ENCODE data around the gene MYH16. TPM values are rescaled to one million over a fixed set of nuclear protein-coding genes. Genes with fewer than 3 reads are reported as not detected.
"Not testable (repeated sequence)": the region's sequence is repeated elsewhere in the genome, so short reads cannot be mapped to it uniquely, and the experiment has no call there.

MYH16 gene
- polyA plus RNA-seq, 1 donor from 2014 or later, result not detected

DNA sequence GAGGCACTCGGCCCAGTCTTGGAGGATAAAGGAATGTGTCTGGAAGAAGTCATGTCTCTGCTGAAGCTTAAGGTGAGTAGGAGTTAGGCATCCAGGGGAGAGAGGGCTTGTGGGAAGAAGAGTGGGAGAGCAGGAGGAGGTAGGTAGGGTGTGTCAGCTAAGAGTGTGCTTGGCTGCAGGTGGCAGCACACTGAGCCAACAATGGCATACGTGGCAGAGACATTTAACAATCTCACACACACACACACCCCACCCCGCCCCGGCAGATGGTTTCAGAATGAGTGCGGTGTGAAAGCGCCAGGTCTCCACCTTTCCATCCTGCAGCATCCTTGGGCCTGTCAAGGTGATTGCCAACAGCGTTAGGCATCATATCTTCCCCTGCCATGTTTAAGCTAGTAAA lies 41.9 kb downstream of the MYH16 start:
- Histone ChIP-seq H3K9me2 (ENCODE audit: insufficient read depth, low read length) (no peaks in the 10 kb centered on the region), H3F3A (ENCODE audit: insufficient read depth, low read length, poor library complexity, severe bottlenecking) (no peaks in the 10 kb centered on the region), H3K36me3 (ENCODE audit: insufficient read depth, low read length) (no peaks in the 10 kb centered on the region), H3K4me3 (ENCODE audit: low read length) (no peak overlapping the region), H3K27me3 (ENCODE audit: insufficient read depth, low read depth, low read length) (no peaks in the 10 kb centered on the region), H3K79me2 (replicated peaks; ENCODE audit: insufficient read depth, low read length) (no peaks in the 10 kb centered on the region), H3K4me2 (ENCODE audit: low read length) (no peak overlapping the region), H2AFZ (ENCODE audit: low read depth, low read length) (no peak overlapping the region), H3K27ac (ENCODE audit: low read length) (no peak overlapping the region), H3K9me3 (ENCODE audit: low read length) (no peaks in the 10 kb centered on the region), H4K20me1 (ENCODE audit: insufficient read depth) (no peaks in the 10 kb centered on the region), H3K9ac (ENCODE audit: low read length) (no peak overlapping the region)
- TF ChIP-seq EP300 (conservative IDR thresholded peaks at IDR 0.05; ENCODE audit: poor library complexity, severe bottlenecking), result no peak
- no peak for TF ChIP-seq TAF1 (IDR thresholded peaks at IDR 0.05; ENCODE audit: low read depth)
- TF ChIP-seq POLR2AphosphoS5 (IDR thresholded peaks at IDR 0.05), result no peak
- TF ChIP-seq SMC3 (conservative IDR thresholded peaks at IDR 0.05; ENCODE audit: poor library complexity), result no peak
- TF ChIP-seq, protein P1, sequence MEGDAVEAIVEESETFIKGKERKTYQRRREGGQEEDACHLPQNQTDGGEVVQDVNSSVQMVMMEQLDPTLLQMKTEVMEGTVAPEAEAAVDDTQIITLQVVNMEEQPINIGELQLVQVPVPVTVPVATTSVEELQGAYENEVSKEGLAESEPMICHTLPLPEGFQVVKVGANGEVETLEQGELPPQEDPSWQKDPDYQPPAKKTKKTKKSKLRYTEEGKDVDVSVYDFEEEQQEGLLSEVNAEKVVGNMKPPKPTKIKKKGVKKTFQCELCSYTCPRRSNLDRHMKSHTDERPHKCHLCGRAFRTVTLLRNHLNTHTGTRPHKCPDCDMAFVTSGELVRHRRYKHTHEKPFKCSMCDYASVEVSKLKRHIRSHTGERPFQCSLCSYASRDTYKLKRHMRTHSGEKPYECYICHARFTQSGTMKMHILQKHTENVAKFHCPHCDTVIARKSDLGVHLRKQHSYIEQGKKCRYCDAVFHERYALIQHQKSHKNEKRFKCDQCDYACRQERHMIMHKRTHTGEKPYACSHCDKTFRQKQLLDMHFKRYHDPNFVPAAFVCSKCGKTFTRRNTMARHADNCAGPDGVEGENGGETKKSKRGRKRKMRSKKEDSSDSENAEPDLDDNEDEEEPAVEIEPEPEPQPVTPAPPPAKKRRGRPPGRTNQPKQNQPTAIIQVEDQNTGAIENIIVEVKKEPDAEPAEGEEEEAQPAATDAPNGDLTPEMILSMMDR (IDR thresholded peaks at IDR 0.05; ENCODE audit: poor library complexity, severe bottlenecking), result no peak
- TF ChIP-seq, protein P2, sequence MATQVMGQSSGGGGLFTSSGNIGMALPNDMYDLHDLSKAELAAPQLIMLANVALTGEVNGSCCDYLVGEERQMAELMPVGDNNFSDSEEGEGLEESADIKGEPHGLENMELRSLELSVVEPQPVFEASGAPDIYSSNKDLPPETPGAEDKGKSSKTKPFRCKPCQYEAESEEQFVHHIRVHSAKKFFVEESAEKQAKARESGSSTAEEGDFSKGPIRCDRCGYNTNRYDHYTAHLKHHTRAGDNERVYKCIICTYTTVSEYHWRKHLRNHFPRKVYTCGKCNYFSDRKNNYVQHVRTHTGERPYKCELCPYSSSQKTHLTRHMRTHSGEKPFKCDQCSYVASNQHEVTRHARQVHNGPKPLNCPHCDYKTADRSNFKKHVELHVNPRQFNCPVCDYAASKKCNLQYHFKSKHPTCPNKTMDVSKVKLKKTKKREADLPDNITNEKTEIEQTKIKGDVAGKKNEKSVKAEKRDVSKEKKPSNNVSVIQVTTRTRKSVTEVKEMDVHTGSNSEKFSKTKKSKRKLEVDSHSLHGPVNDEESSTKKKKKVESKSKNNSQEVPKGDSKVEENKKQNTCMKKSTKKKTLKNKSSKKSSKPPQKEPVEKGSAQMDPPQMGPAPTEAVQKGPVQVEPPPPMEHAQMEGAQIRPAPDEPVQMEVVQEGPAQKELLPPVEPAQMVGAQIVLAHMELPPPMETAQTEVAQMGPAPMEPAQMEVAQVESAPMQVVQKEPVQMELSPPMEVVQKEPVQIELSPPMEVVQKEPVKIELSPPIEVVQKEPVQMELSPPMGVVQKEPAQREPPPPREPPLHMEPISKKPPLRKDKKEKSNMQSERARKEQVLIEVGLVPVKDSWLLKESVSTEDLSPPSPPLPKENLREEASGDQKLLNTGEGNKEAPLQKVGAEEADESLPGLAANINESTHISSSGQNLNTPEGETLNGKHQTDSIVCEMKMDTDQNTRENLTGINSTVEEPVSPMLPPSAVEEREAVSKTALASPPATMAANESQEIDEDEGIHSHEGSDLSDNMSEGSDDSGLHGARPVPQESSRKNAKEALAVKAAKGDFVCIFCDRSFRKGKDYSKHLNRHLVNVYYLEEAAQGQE (IDR thresholded peaks at IDR 0.05; ENCODE audit: borderline replicate concordance), result no peak
- no peak for TF ChIP-seq RAD21 (conservative IDR thresholded peaks at IDR 0.05)
- no peak for TF ChIP-seq MXI1 (conservative IDR thresholded peaks at IDR 0.05; ENCODE audit: poor library complexity, severe bottlenecking)
- no peak for TF ChIP-seq EZH2 (IDR thresholded peaks at IDR 0.05; ENCODE audit: borderline replicate concordance, insufficient read depth, low read length, poor library complexity, severe bottlenecking)

DNA sequence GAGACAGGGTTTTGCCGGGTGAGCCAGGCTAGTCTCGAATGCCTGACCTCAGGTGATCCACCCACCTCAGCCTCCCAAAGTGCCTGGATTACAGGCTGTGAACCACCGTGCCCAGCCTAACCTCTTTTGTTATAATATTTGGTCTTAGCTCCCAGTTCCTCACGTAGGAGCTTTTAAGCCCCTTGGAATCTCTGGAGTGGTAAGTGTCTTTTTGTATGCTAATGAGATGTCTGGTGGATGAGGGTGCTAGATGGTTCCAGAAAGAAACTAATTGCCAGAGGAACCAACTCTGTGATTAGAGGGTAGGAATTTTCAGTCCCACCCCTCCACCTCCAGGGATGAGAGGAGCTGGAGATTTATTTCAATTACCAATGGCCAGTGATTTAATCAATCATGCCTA lies 47.7 kb downstream of the MYH16 start:
- H3K27me3 ChIP-seq (ENCODE audit: insufficient read depth, low read depth, low read length), result no peaks in the 10 kb centered on the region
- TF ChIP-seq RAD21 (conservative IDR thresholded peaks at IDR 0.05), result no peak
- no peak for TF ChIP-seq SMC3 (conservative IDR thresholded peaks at IDR 0.05; ENCODE audit: poor library complexity)
- TF ChIP-seq, protein P1 (IDR thresholded peaks at IDR 0.05; ENCODE audit: poor library complexity, severe bottlenecking), result no peak
- no peak for TF ChIP-seq MXI1 (conservative IDR thresholded peaks at IDR 0.05; ENCODE audit: poor library complexity, severe bottlenecking)
- TF ChIP-seq, protein P2 (IDR thresholded peaks at IDR 0.05; ENCODE audit: borderline replicate concordance), result no peak
- no peak for TF ChIP-seq POLR2AphosphoS5 (IDR thresholded peaks at IDR 0.05)
- no peak for TF ChIP-seq TAF1 (IDR thresholded peaks at IDR 0.05; ENCODE audit: low read depth)
- TF ChIP-seq EZH2 (IDR thresholded peaks at IDR 0.05; ENCODE audit: borderline replicate concordance, insufficient read depth, low read length, poor library complexity, severe bottlenecking), result no peak
- no peak overlapping the region for H3K4me3 ChIP-seq (ENCODE audit: low read length)
- H2AFZ ChIP-seq (ENCODE audit: low read depth, low read length), result no peak overlapping the region
- no peak overlapping the region for H3K4me2 ChIP-seq (ENCODE audit: low read length)
- no peaks in the 10 kb centered on the region for H3F3A ChIP-seq (ENCODE audit: insufficient read depth, low read length, poor library complexity, severe bottlenecking)
- H3K9ac ChIP-seq (ENCODE audit: low read length), result no peak overlapping the region
- no peaks in the 10 kb centered on the region for H4K20me1 ChIP-seq (ENCODE audit: insufficient read depth)
- H3K9me2 ChIP-seq (ENCODE audit: insufficient read depth, low read length), result no peaks in the 10 kb centered on the region
- no peaks in the 10 kb centered on the region for H3K9me3 ChIP-seq (ENCODE audit: low read length)
- H3K27ac ChIP-seq (ENCODE audit: low read length), result no peak overlapping the region
- peaks cover 5% of the 10 kb centered on the region for H3K79me2 ChIP-seq (replicated peaks; ENCODE audit: insufficient read depth, low read length)
- H3K36me3 ChIP-seq (ENCODE audit: insufficient read depth, low read length), result no peaks in the 10 kb centered on the region

DNA sequence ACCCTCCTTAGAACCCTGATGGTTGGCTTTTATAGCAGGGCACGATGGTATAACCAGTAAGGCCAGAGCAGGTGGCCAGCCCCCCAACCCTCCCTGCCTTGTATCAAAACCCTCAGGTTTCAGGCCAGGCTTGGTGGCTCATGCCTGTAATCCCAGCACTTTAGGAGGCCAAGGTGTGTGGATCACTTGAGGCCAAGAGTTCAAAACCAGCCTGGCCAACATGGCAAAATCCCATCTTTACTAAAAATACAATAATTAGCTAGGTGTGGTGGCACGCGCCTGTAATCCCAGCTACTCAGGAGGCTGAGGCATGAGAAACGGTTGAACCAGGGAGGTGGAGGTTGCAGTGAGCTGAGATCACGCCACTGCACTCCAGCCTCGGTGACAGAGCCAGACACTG lies 50.0 kb downstream of the MYH16 start:
- H3K9me2 ChIP-seq (ENCODE audit: insufficient read depth, low read length); H3K27me3 ChIP-seq (ENCODE audit: insufficient read depth, low read depth, low read length); H4K20me1 ChIP-seq (ENCODE audit: insufficient read depth); H3K4me3 ChIP-seq (ENCODE audit: low read length); H3K36me3 ChIP-seq (ENCODE audit: insufficient read depth, low read length); H2AFZ ChIP-seq (ENCODE audit: low read depth, low read length); H3K9me3 ChIP-seq (ENCODE audit: low read length); H3F3A ChIP-seq (ENCODE audit: insufficient read depth, low read length, poor library complexity, severe bottlenecking); H3K9ac ChIP-seq (ENCODE audit: low read length); H3K27ac ChIP-seq (ENCODE audit: low read length); H3K4me2 ChIP-seq (ENCODE audit: low read length): not testable (repeated sequence)
- peaks cover 24% of the 10 kb centered on the region for H3K79me2 ChIP-seq (replicated peaks; ENCODE audit: insufficient read depth, low read length)

Measured in neural cell (in vitro differentiated cells).